ENCODE results near the gene SNCAIP.

Gene SNCAIP

GRCh38 chr5:122402955-122403685 lies 91.1 kb downstream of the SNCAIP start:
- DNase-seq: no peak

- DNase-seq: no peak
These were observed 92.0 kb downstream of the SNCAIP start for GRCh38 chr5:122404018-122404417.

GRCh38 chr5:122404653-122405362 lies 92.8 kb downstream of the SNCAIP start:
- no peak for DNase-seq

GRCh38 chr5:122405751-122406150 lies 93.7 kb downstream of the SNCAIP start:
- DNase-seq: no peak

- DNase-seq: no peak
These were observed 94.1 kb downstream of the SNCAIP start for GRCh38 chr5:122406181-122406580.

GRCh38 chr5:122408592-122409224 lies 96.7 kb downstream of the SNCAIP start:
- no peak for DNase-seq

GRCh38 chr5:122412966-122413365 lies 100.9 kb downstream of the SNCAIP start:
- no peak for DNase-seq

GRCh38 chr5:122413722-122414121 lies 101.7 kb downstream of the SNCAIP start:
- DNase-seq: no peak

- no peak for DNase-seq
These were observed 103.2 kb downstream of the SNCAIP start for GRCh38 chr5:122415030-122415800.

GRCh38 chr5:122415801-122416120 lies 103.7 kb downstream of the SNCAIP start:
- no peak for DNase-seq

GRCh38 chr5:122419142-122419894 lies 107.3 kb downstream of the SNCAIP start:
- no peak for DNase-seq

GRCh38 chr5:122420091-122420490 lies 108.1 kb downstream of the SNCAIP start:
- no peak for DNase-seq

- DNase-seq: no peak
These were observed 108.7 kb downstream of the SNCAIP start for GRCh38 chr5:122420537-122421236.

GRCh38 chr5:122421374-122422079 lies 109.5 kb downstream of the SNCAIP start:
- no peak for DNase-seq

GRCh38 chr5:122423221-122423620 lies 111.2 kb downstream of the SNCAIP start:
- DNase-seq: no peak

GRCh38 chr5:122424132-122424531 lies 112.1 kb downstream of the SNCAIP start:
- no peak for DNase-seq

- DNase-seq: no peak
These were observed 114.3 kb downstream of the SNCAIP start for GRCh38 chr5:122426301-122426700.

- no peak for DNase-seq
These were observed 115.6 kb downstream of the SNCAIP start for GRCh38 chr5:122427621-122428020.

- DNase-seq: no peak
These were observed 117.7 kb downstream of the SNCAIP start for GRCh38 chr5:122429545-122430318.

GRCh38 chr5:122430319-122430586 lies 118.2 kb downstream of the SNCAIP start:
- no peak for DNase-seq

GRCh38 chr5:122431298-122431697 lies 119.3 kb downstream of the SNCAIP start:
- DNase-seq: no peak
